SK-N-MC (cell line): ENCODE results near the gene PDE1C.

Source experiments
- EZH2 ChIP-seq: fragments of 200-600 bp; sonication (generic); IDR thresholded peaks from one replicate; pipeline ENCODE4 v1.6.1; 2017; ENCODE audit warnings: antibody characterized with exemption
- POLR2AphosphoS5 ChIP-seq: IDR thresholded peaks from 2 replicates; pipeline ENCODE4 v1.6.1; 2012; ENCODE audit warnings: mild to moderate bottlenecking, low read depth, low read length, borderline replicate concordance

DNA sequence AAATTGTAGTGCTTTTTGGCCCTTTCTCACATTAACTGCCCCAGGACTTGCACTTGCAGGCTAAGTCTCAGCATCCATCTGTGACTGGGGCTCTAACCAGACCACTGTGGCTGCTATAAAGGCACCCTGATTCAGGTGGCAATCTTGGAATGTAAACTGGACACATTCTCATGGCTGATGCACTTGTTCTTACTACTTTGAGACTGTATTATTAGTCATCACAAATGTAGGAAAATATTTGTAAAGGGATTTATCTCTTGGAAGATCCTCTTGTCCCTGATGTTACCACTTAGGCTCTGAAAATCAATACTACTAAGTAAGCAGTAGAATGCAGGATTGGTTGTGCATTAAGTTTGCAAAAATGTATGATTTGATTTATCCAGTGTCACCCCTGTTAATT is 25.0 kb downstream of the PDE1C start:
- no peak for TF ChIP-seq EZH2
- no peak for TF ChIP-seq POLR2AphosphoS5
